Mesothelial cell of epicardium (in vitro differentiated cells): ENCODE measurements around the gene TRIO. TPM values are rescaled to one million over a fixed set of nuclear protein-coding genes. Genes with fewer than 3 reads are reported as not detected.

Experiments used
- DNase-seq, 2 experiments: peaks; one replicate each; pipeline ENCODE4 v3.0.0; 2021; ENCODE audit warnings: low spot score in 2 of 2; ENCODE audit not compliant: unreplicated experiment in 2 of 2
- H3K27ac Mint-ChIP-seq: 2 replicates; pipeline ENCODE4 v1.8.0; 2021; ENCODE audit warnings: mixed read lengths
- H3K27me3 Mint-ChIP-seq: 2 replicates; pipeline ENCODE4 v1.8.0; 2021; ENCODE audit warnings: low read depth, mixed read lengths
- H3K36me3 Mint-ChIP-seq: 2 replicates; pipeline ENCODE4 v1.8.0; 2021; ENCODE audit warnings: mixed read lengths
- H3K4me1 Mint-ChIP-seq: 2 replicates; pipeline ENCODE4 v1.8.0; 2021; ENCODE audit warnings: mixed read lengths
- H3K4me3 Mint-ChIP-seq: 2 replicates; pipeline ENCODE4 v1.8.0; 2021; ENCODE audit warnings: mild to moderate bottlenecking, moderate library complexity, mixed read lengths
- H3K9me3 Mint-ChIP-seq: 2 replicates; pipeline ENCODE4 v1.8.0; 2021; ENCODE audit warnings: mixed read lengths
- CTCF ChIP-seq: fragments of 200-600 bp; sonication (generic); IDR thresholded peaks from one replicate; pipeline ENCODE4 v1.5.0; 2021; ENCODE audit warnings: antibody characterized with exemption; ENCODE audit not compliant: unreplicated experiment
- total RNA-seq: library from RNA; stranded (reverse); gene quantifications from 3 replicates; pipeline ENCODE4 v1.2.1, GENCODE V29; 2021

TRIO gene
- total RNA-seq, 1 donor from 2014 or later: 209 TPM

- H3K27me3 Mint-ChIP-seq: no peaks in the 10 kb centered on the region
- no peak for DNase-seq
- H3K36me3 Mint-ChIP-seq: peaks cover 13% of the 10 kb centered on the region
- TF ChIP-seq CTCF: no peak
- no peak overlapping the region for H3K27ac Mint-ChIP-seq
- H3K4me3 Mint-ChIP-seq: no peak overlapping the region
- peaks cover 25% of the 10 kb centered on the region for H3K4me1 Mint-ChIP-seq
- H3K9me3 Mint-ChIP-seq: peaks cover 22% of the 10 kb centered on the region
These were observed 24.2 kb downstream of the TRIO start for GRCh38 chr5:14167211-14167845.

- no peak for TF ChIP-seq CTCF
- no peaks in the 10 kb centered on the region for H3K27me3 Mint-ChIP-seq
- no peak overlapping the region for H3K27ac Mint-ChIP-seq
- H3K4me3 Mint-ChIP-seq: no peak overlapping the region
- peaks cover 11% of the 10 kb centered on the region for H3K36me3 Mint-ChIP-seq
- no peak for DNase-seq
- peaks cover 29% of the 10 kb centered on the region for H3K4me1 Mint-ChIP-seq
- H3K9me3 Mint-ChIP-seq: peaks cover 19% of the 10 kb centered on the region
These were observed 25.1 kb downstream of the TRIO start for GRCh38 chr5:14168144-14168792.

GRCh38 chr5:14168793-14169262 lies 25.7 kb downstream of the TRIO start:
- no peak for TF ChIP-seq CTCF
- DNase-seq: no peak
- H3K4me3 Mint-ChIP-seq: no peak overlapping the region

GRCh38 chr5:14171046-14171445 lies 27.9 kb downstream of the TRIO start:
- TF ChIP-seq CTCF: no peak
- Mint-ChIP-seq H3K4me3 (no peak overlapping the region), H3K9me3 (no peaks in the 10 kb centered on the region), H3K4me1 (peaks cover 43% of the 10 kb centered on the region), H3K36me3 (no peaks in the 10 kb centered on the region), H3K27me3 (no peaks in the 10 kb centered on the region), H3K27ac (no peak overlapping the region)
- DNase-seq: no peak

More at GRCh38 chr5:14168793-14169262, 25.7 kb downstream of the TRIO start:
- Mint-ChIP-seq H3K27ac (no peak overlapping the region), H3K36me3 (peaks cover 8% of the 10 kb centered on the region), H3K27me3 (no peaks in the 10 kb centered on the region), H3K4me1 (peaks cover 34% of the 10 kb centered on the region), H3K9me3 (peaks cover 14% of the 10 kb centered on the region)

- Mint-ChIP-seq H3K9me3 (no peaks in the 10 kb centered on the region), H3K27ac (no peak overlapping the region), H3K27me3 (no peaks in the 10 kb centered on the region), H3K4me3 (no peak overlapping the region), H3K36me3 (no peaks in the 10 kb centered on the region), H3K4me1 (peaks cover 43% of the 10 kb centered on the region)
- TF ChIP-seq CTCF: no peak
- DNase-seq: no peak
These were observed 28.5 kb downstream of the TRIO start for GRCh38 chr5:14171621-14172020.
